PC-3 (cell line): Measurements from ENCODE around the gene MGLL. TPM values are rescaled to one million over a fixed set of nuclear protein-coding genes. Genes with fewer than 3 reads are reported as not detected.

Source experiments
- ATAC-seq: fragments of 200-7000 bp; cut with Tn5 transposase; 2 replicates; pipeline ENCODE4 v1.9.1; 2020; ENCODE audit warnings: mild to moderate bottlenecking, moderate library complexity
- BruUV-seq: library from RNA; stranded (reverse); fragments of 400-500 nt; replicated peaks from 2 replicates; lab custom pipeline; 2021; lab: Mats Ljungman, UMichigan
- CTCF ChIA-PET: fragments of 300-600 bp; sonication (Branson Sonifier 250); formaldehyde crosslinking; loops from one replicate; lab custom pipeline; 2022; ENCODE audit warnings: antibody characterized with exemption; lab: Charles Lee
- POLR2A ChIA-PET: fragments of 300-600 bp; sonication (Branson Sonifier 250); formaldehyde crosslinking; loops from one replicate; lab custom pipeline; 2022; ENCODE audit warnings: antibody characterized with exemption; ENCODE audit not compliant: unreplicated experiment; lab: Charles Lee
- DNase-seq: peaks from one replicate; pipeline ENCODE4 v3.0.0-alpha.2; 2015
- H2AFZ ChIP-seq: fragments of 300-600 bp; sonication (generic); 2 replicates; pipeline ENCODE4 v1.6.0; 2016; ENCODE audit warnings: antibody characterized with exemption, low read length
- H3F3A ChIP-seq: fragments of 300-600 bp; sonication (generic); one replicate; pipeline ENCODE4 v1.6.0; 2017; ENCODE audit warnings: antibody characterized with exemption, low read length, control low read depth, mild to moderate bottlenecking; ENCODE audit not compliant: unreplicated experiment
- H3K27ac ChIP-seq: fragments of 300-600 bp; sonication (generic); 2 replicates; pipeline ENCODE4 v1.5.1; 2016; ENCODE audit warnings: mild to moderate bottlenecking, low read length
- H3K27me3 ChIP-seq: fragments of 300-600 bp; sonication (generic); 2 replicates; pipeline ENCODE4 v1.6.1; 2016; ENCODE audit warnings: low read length, mixed read lengths
- H3K36me3 ChIP-seq: fragments of 300-600 bp; sonication (generic); 2 replicates; pipeline ENCODE4 v1.6.1; 2016; ENCODE audit warnings: low read depth, mixed run types, low read length, mixed read lengths
- H3K4me1 ChIP-seq: fragments of 300-600 bp; sonication (generic); 2 replicates; pipeline ENCODE4 v1.5.1; 2016; ENCODE audit warnings: low read length; ENCODE audit not compliant: insufficient read depth
- H3K4me2 ChIP-seq: fragments of 300-600 bp; sonication (generic); 2 replicates; pipeline ENCODE4 v1.6.0; 2016; ENCODE audit warnings: low read length
- H3K4me3 ChIP-seq: fragments of 300-600 bp; sonication (generic); 2 replicates; pipeline ENCODE4 v1.5.1; 2016; ENCODE audit warnings: mild to moderate bottlenecking, low read length, mixed read lengths
- H3K79me2 ChIP-seq: fragments of 300-600 bp; sonication (generic); 2 replicates; pipeline ENCODE4 v1.6.1; 2017; ENCODE audit warnings: low read length, mixed read lengths
- H3K9ac ChIP-seq: fragments of 300-600 bp; sonication (generic); 2 replicates; pipeline ENCODE4 v1.6.0; 2016; ENCODE audit warnings: mild to moderate bottlenecking, low read length
- H3K9me2 ChIP-seq: fragments of 300-600 bp; sonication (generic); replicated peaks from 2 replicates; pipeline ENCODE4 v1.6.1; 2016; ENCODE audit warnings: mixed run types, low read length, mixed read lengths
- H3K9me3 ChIP-seq: fragments of 300-600 bp; sonication (generic); 2 replicates; pipeline ENCODE4 v1.6.1; 2016; ENCODE audit warnings: low read length, mixed read lengths
- H4K20me1 ChIP-seq: fragments of 300-600 bp; sonication (generic); 2 replicates; pipeline ENCODE4 v1.6.1; 2016; ENCODE audit warnings: low read length, mixed read lengths
- EZH2 ChIP-seq: fragments of 300-600 bp; sonication (generic); IDR thresholded peaks from one replicate; pipeline ENCODE4 v1.6.1; 2017; ENCODE audit warnings: antibody characterized with exemption, mild to moderate bottlenecking, low read length; ENCODE audit not compliant: unreplicated experiment
- EZH2phosphoT487 ChIP-seq: fragments of 300-600 bp; sonication (generic); IDR thresholded peaks from 2 replicates; pipeline ENCODE4 v1.6.1; 2018; ENCODE audit warnings: mild to moderate bottlenecking, antibody characterized with exemption, low read length, borderline replicate concordance
- intact Hi-C: fragments of 100-400 bp; cut with micrococcal nuclease; formaldehyde crosslinking; loops from 2 replicates; pipeline ENCODE4 v1.9.0; 2023
- total RNA-seq: library from RNA; depleted of rRNA; stranded (reverse); fragments of >200 nt; gene quantifications from 2 replicates; pipeline ENCODE4 v1.2.3, GENCODE V29; 2014
- TF ChIP-seq, protein P1 (sequence below): fragments of 300-600 bp; sonication (generic); conservative IDR thresholded peaks from 2 replicates; pipeline ENCODE4 v1.5.1; 2017; ENCODE audit warnings: antibody characterized with exemption, low read depth, mild to moderate bottlenecking, low read length

MGLL gene
- total RNA-seq, 1 experiment from 2014 or later, result 38.7 TPM

DNA sequence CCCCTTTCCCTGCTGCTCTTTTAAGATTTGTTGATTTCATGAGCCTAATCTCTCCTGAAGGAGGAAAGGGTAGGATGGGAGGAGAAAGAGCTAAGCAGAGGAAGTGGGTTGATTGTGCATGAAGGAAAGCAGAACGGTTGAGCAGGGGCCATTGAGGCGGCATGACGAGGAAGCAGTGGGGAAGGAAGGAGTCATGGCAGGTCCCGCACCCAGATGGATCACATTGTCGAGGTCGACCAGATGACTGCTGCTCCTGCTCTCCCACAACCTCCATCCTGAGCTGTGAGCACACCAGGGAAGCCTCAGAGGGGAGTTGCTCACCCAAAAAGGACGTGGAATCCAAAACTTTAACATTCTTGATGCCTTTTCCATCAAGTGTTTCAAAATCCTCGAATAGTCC, 106.8 kb downstream of the MGLL start:
- no peaks in the 10 kb centered on the region for H3K79me2 ChIP-seq
- H3K9me2 ChIP-seq, result no peaks in the 10 kb centered on the region
- no TSS peak for BruUV-seq
- H3K27me3 ChIP-seq, result no peaks in the 10 kb centered on the region
- H3K36me3 ChIP-seq, result no peaks in the 10 kb centered on the region
- no peak overlapping the region for H3K9ac ChIP-seq
- no peak overlapping the region for H3K4me2 ChIP-seq
- H3K27ac ChIP-seq, result no peak overlapping the region
- no peak for TF ChIP-seq EZH2
- TF ChIP-seq, protein P1, sequence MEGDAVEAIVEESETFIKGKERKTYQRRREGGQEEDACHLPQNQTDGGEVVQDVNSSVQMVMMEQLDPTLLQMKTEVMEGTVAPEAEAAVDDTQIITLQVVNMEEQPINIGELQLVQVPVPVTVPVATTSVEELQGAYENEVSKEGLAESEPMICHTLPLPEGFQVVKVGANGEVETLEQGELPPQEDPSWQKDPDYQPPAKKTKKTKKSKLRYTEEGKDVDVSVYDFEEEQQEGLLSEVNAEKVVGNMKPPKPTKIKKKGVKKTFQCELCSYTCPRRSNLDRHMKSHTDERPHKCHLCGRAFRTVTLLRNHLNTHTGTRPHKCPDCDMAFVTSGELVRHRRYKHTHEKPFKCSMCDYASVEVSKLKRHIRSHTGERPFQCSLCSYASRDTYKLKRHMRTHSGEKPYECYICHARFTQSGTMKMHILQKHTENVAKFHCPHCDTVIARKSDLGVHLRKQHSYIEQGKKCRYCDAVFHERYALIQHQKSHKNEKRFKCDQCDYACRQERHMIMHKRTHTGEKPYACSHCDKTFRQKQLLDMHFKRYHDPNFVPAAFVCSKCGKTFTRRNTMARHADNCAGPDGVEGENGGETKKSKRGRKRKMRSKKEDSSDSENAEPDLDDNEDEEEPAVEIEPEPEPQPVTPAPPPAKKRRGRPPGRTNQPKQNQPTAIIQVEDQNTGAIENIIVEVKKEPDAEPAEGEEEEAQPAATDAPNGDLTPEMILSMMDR, result no peak
- no peak for TF ChIP-seq EZH2phosphoT487
- H3K9me3 ChIP-seq, result no peaks in the 10 kb centered on the region
- POLR2A ChIA-PET, result no interaction called here
- no peaks in the 10 kb centered on the region for H3F3A ChIP-seq
- ATAC-seq (no peak), DNase-seq (no peak)
- H3K4me1 ChIP-seq, result peaks cover 23% of the 10 kb centered on the region
- H2AFZ ChIP-seq, result no peak overlapping the region
- CTCF ChIA-PET, result no interaction called here
- no peaks in the 10 kb centered on the region for H4K20me1 ChIP-seq
- H3K4me3 ChIP-seq, result no peak overlapping the region
- intact Hi-C loops, result no loop called here

DNA sequence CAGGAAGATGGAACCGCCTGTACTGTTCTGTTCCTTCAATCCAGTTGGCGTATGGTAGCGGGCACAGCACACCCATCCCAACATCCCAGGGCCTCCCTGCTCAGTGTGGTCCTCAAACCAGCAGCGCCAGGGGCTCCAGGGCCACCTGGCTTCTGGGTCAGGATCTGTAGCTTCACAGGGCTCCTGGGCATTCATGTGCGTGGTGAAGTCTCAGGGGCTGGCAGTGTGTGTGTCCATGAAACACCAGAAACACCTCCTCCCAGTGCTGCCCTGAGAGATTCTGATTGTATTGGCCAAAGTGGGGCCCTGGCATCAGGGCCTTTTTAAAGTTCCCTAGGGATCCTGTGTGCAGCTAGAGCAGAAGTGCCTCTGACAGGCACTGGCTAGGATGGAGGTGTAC, 107.4 kb downstream of the MGLL start:
- Histone ChIP-seq H3K4me2 (no peak overlapping the region), H3K27me3 (no peaks in the 10 kb centered on the region), H3K27ac (no peak overlapping the region), H3K9ac (no peak overlapping the region), H2AFZ (no peak overlapping the region), H3K4me3 (no peak overlapping the region), H3K9me3 (no peaks in the 10 kb centered on the region), H3K4me1 (peaks cover 30% of the 10 kb centered on the region), H3K79me2 (no peaks in the 10 kb centered on the region), H3K9me2 (no peaks in the 10 kb centered on the region), H3K36me3 (no peaks in the 10 kb centered on the region), H4K20me1 (no peaks in the 10 kb centered on the region), H3F3A (no peaks in the 10 kb centered on the region)
- ChIA-PET CTCF (no interaction called here), POLR2A (no interaction called here)
- intact Hi-C loops, result loop anchor here (1.0 kb wide), 1 partner anchor 20 kb away; no protein-coding TSS in a partner anchor
- DNase-seq (no peak), ATAC-seq (no peak)
- TF ChIP-seq EZH2, result no peak
- TF ChIP-seq, protein P1, result no peak
- TF ChIP-seq EZH2phosphoT487, result no peak
- no TSS peak for BruUV-seq

DNA sequence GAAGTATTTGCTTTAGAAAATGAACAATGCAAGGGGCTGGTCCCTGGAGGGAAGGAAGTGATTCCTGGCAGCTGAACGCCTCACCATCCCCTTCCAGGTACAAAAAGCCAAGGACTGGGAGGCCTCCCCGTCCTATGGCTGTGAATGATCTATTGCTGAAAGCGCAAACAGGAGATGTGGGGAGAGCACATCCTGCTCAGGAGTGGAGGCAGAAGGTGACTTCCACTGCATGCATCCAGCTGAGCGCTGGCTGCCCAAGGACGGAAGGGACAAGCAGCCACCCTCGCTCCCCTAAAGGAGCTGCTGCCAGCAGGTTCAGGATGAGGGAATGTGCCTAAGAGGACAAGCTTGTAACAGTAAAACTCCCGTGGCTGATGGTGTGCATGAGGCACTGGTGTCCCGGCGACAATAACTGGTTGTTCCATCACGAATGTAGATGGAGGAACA, 108.2 kb downstream of the MGLL start:
- Histone ChIP-seq H4K20me1 (no peaks in the 10 kb centered on the region), H3K4me3 (no peak overlapping the region), H3K4me1 (peaks cover 33% of the 10 kb centered on the region), H3F3A (no peaks in the 10 kb centered on the region), H3K4me2 (peak overlapping the region; percentile 31; the same call in 1 of the 2 replicates), H3K27ac (peak overlapping the region; percentile 64), H3K79me2 (no peaks in the 10 kb centered on the region), H3K9me2 (no peaks in the 10 kb centered on the region), H3K9ac (no peak overlapping the region), H3K36me3 (no peaks in the 10 kb centered on the region), H2AFZ (no peak overlapping the region), H3K9me3 (no peaks in the 10 kb centered on the region), H3K27me3 (no peaks in the 10 kb centered on the region)
- peak; percentile 66 for ATAC-seq
- BruUV-seq, result TSS peak; percentile 71
- CTCF ChIA-PET, result no interaction called here
- peak; percentile 42 for DNase-seq
- intact Hi-C loops, result loop anchor here (1.0 kb wide), 1 partner anchor 21 kb away; no protein-coding TSS in a partner anchor
- POLR2A ChIA-PET, result interaction anchor here (0.6 kb wide), 1 partner anchor 41 kb away, joined by 7 read pairs; no protein-coding TSS in a partner anchor
- TF ChIP-seq EZH2phosphoT487, result no peak
- TF ChIP-seq EZH2, result no peak
- TF ChIP-seq, protein P1, result no peak
